HEK293 (cell line): ENCODE measurements around the gene FAF2.

Source experiments
- CTCF ChIA-PET: fragments of 350-600 bp; formaldehyde crosslinking; extraction: SDS; loops from one replicate; lab custom pipeline; 2021; ENCODE audit warnings: antibody characterized with exemption; lab: Yijun Ruan, JAX
- POLR2A ChIA-PET: fragments of 300-600 bp; formaldehyde crosslinking; extraction: SDS; loops from one replicate; lab custom pipeline; 2020; ENCODE audit warnings: antibody characterized with exemption, inconsistent platforms; lab: Yijun Ruan, JAX
- H3K27ac ChIP-seq: fragments of 200-500 bp; sonication (Bioruptor generic); 2 replicates; pipeline ENCODE4 v1.5.1; 2014; ENCODE audit warnings: low read depth, low read length, control low read depth, inconsistent platforms; ENCODE audit errors: extremely low read depth
- H3K36me3 ChIP-seq, 2 experiments: fragments of 200-500 bp in 1 of 2; sonication (Bioruptor generic) in 1 of 2; 1 replicate in 1 of 2; 2 replicates in 1 of 2; pipeline ENCODE4 v1.5.1; 2014 to 2017; ENCODE audit warnings: inconsistent platforms in 2 of 2, low read length in 2 of 2; ENCODE audit not compliant: control insufficient read depth in 2 of 2, insufficient read depth in 1 of 2
- H3K4me1 ChIP-seq: fragments of 200-500 bp; sonication (Bioruptor generic); 2 replicates; pipeline ENCODE4 v1.5.1; 2014; ENCODE audit warnings: mild to moderate bottlenecking, low read length, inconsistent platforms; ENCODE audit not compliant: control insufficient read depth, insufficient read depth
- H3K4me3 ChIP-seq: 2 replicates; pipeline ENCODE4 v1.5.1; 2011; ENCODE audit warnings: low read depth, mild to moderate bottlenecking, control low read depth, low read length, moderate library complexity
- H3K9me3 ChIP-seq: fragments of 200-500 bp; sonication (Bioruptor generic); 2 replicates; pipeline ENCODE4 v1.5.1; 2014; ENCODE audit warnings: low read depth, low read length, inconsistent platforms; ENCODE audit not compliant: control insufficient read depth, insufficient read depth
- HOXD13 ChIP-seq: sonication (generic); formaldehyde crosslinking; IDR thresholded peaks from 2 replicates; pipeline ENCODE4 v1.8.0; 2022; ENCODE audit warnings: missing genetic modification reagents, borderline replicate concordance
- KLF16 ChIP-seq: fragments of 450-650 bp; formaldehyde crosslinking; IDR thresholded peaks from 2 replicates; pipeline ENCODE4 v1.5.1; 2017; ENCODE audit warnings: missing biosample characterization, missing genetic modification characterization
- KLF7 ChIP-seq: fragments of 450-650 bp; formaldehyde crosslinking; IDR thresholded peaks from 2 replicates; pipeline ENCODE4 v1.5.1; 2016; ENCODE audit warnings: missing biosample characterization, missing genetic modification characterization, borderline replicate concordance
- SCRT1 ChIP-seq: fragments of 450-650 bp; formaldehyde crosslinking; IDR thresholded peaks from 2 replicates; pipeline ENCODE4 v1.5.1; 2016; ENCODE audit warnings: missing biosample characterization, missing genetic modification characterization, borderline replicate concordance
- TCF7L2 ChIP-seq: IDR thresholded peaks from 2 replicates; pipeline ENCODE4 v1.6.1; 2011; ENCODE audit warnings: low read depth, mild to moderate bottlenecking, inconsistent platforms, low read length, moderate library complexity, borderline replicate concordance
- ZBTB20 ChIP-seq: fragments of 450-650 bp; formaldehyde crosslinking; IDR thresholded peaks from 2 replicates; pipeline ENCODE4 v1.5.1; 2016; ENCODE audit warnings: missing biosample characterization, missing genetic modification characterization
- ZEB2 ChIP-seq: fragments of 450-650 bp; formaldehyde crosslinking; IDR thresholded peaks from 2 replicates; pipeline ENCODE4 v1.5.1; 2016; ENCODE audit warnings: missing biosample characterization, missing genetic modification characterization
- ZNF184 ChIP-seq: fragments of 450-650 bp; IDR thresholded peaks from 2 replicates; pipeline ENCODE4 v1.5.1; 2018; ENCODE audit warnings: missing biosample characterization, mild to moderate bottlenecking, missing genetic modification characterization
- ZNF311 ChIP-seq: fragments of 450-650 bp; formaldehyde crosslinking; IDR thresholded peaks from 2 replicates; pipeline ENCODE4 v1.5.1; 2017; ENCODE audit warnings: missing biosample characterization, missing genetic modification characterization, borderline replicate concordance
- ZNF48 ChIP-seq: fragments of 450-650 bp; formaldehyde crosslinking; IDR thresholded peaks from 2 replicates; pipeline ENCODE4 v1.5.1; 2016; ENCODE audit warnings: missing biosample characterization, missing genetic modification characterization
- ZNF561 ChIP-seq: fragments of 450-650 bp; IDR thresholded peaks from 2 replicates; pipeline ENCODE4 v1.5.1; 2018; ENCODE audit warnings: missing biosample characterization, missing genetic modification characterization, borderline replicate concordance
- ZNF571 ChIP-seq: fragments of 450-650 bp; formaldehyde crosslinking; IDR thresholded peaks from 2 replicates; pipeline ENCODE4 v1.5.0; 2017; ENCODE audit warnings: missing biosample characterization, missing genetic modification characterization
- ZNF585B ChIP-seq: fragments of 450-650 bp; formaldehyde crosslinking; IDR thresholded peaks from 2 replicates; pipeline ENCODE4 v1.5.1; 2016; ENCODE audit warnings: missing biosample characterization, missing genetic modification characterization
- ZNF658 ChIP-seq: fragments of 450-650 bp; formaldehyde crosslinking; IDR thresholded peaks from 2 replicates; pipeline ENCODE4; 2016; ENCODE audit warnings: missing biosample characterization, missing genetic modification characterization
- TF ChIP-seq, protein P1 (sequence below): fragments of 450-650 bp; formaldehyde crosslinking; IDR thresholded peaks from 2 replicates; pipeline ENCODE4 v1.5.1; 2016; ENCODE audit warnings: missing biosample characterization, missing genetic modification characterization
- TF ChIP-seq, protein P2 (sequence below): fragments of 450-650 bp; formaldehyde crosslinking; IDR thresholded peaks from 2 replicates; pipeline ENCODE4 v1.5.1; 2016; ENCODE audit warnings: missing biosample characterization, missing genetic modification characterization
- TF ChIP-seq, protein P3 (sequence below): fragments of 450-650 bp; formaldehyde crosslinking; IDR thresholded peaks from 2 replicates; pipeline ENCODE4 v1.5.1; 2016; ENCODE audit warnings: missing biosample characterization, missing genetic modification characterization
- TF ChIP-seq, protein P4 (sequence below): sonication (generic); formaldehyde crosslinking; IDR thresholded peaks from 2 replicates; pipeline ENCODE4 v1.8.1; 2022; ENCODE audit warnings: mild to moderate bottlenecking, moderate library complexity, missing genetic modification reagents
- TF ChIP-seq, protein P5 (sequence below): fragments of 450-650 bp; formaldehyde crosslinking; IDR thresholded peaks from 2 replicates; pipeline ENCODE4 v1.5.1; 2016; ENCODE audit warnings: missing biosample characterization, missing genetic modification characterization, low read depth

Gene FAF2

DNA sequence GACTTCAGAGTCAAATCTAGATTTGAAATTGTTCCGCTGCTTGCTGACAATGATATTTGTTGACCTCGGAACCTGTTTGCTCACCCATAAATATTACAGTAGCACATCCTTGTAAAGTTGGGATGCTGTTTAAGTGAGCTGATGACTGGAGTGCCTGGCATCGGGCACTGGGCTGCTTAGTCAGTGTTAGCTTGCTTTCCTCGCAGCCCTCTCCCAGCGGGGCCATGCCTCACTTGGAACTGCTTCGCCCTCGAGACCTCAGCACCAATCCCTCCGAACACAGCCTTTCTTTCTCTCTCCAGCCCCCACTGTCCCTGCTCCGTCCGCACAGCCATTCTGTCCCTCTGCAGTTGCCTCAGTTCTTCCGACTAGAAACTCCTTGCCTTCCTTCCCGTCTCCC, 65.6 kb downstream of the FAF2 start:
- CTCF ChIA-PET = interaction anchor here (1.1 kb wide), 1 partner anchor 100 kb away, joined by 3 read pairs; no protein-coding TSS in a partner anchor
- H3K4me3 ChIP-seq = no peak overlapping the region
- TF ChIP-seq KLF16 (tag by site-specific recombination) (no peak), SCRT1 (tag by site-specific recombination) (no peak), ZNF658 (tag by site-specific recombination) (no peak), ZNF184 (tag by site-specific recombination) (no peak), KLF7 (tag by site-specific recombination) (no peak), TCF7L2 (no peak), ZEB2 (tag by site-specific recombination) (no peak), ZNF561 (no peak), ZNF585B (no peak), HOXD13 (CRISPR knock-in tag) (no peak), ZBTB20 (tag by site-specific recombination) (no peak), ZNF311 (tag by site-specific recombination) (no peak), ZNF571 (tag by site-specific recombination) (no peak), ZNF48 (tag by site-specific recombination) (no peak)
- TF ChIP-seq, protein P1, sequence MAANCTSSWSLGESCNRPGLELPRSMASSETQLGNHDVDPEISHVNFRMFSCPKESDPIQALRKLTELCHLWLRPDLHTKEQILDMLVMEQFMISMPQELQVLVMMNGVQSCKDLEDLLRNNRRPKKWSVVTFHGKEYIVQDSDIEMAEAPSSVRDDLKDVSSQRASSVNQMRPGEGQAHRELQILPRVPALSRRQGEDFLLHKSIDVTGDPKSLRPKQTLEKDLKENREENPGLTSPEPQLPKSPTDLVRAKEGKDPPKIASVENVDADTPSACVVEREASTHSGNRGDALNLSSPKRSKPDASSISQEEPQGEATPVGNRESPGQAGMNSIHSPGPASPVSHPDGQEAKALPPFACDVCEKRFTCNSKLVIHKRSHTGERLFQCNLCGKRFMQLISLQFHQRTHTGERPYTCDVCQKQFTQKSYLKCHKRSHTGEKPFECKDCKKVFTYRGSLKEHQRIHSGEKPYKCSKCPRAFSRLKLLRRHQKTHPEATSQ (tag by site-specific recombination) = no peak
- TF ChIP-seq, protein P2, sequence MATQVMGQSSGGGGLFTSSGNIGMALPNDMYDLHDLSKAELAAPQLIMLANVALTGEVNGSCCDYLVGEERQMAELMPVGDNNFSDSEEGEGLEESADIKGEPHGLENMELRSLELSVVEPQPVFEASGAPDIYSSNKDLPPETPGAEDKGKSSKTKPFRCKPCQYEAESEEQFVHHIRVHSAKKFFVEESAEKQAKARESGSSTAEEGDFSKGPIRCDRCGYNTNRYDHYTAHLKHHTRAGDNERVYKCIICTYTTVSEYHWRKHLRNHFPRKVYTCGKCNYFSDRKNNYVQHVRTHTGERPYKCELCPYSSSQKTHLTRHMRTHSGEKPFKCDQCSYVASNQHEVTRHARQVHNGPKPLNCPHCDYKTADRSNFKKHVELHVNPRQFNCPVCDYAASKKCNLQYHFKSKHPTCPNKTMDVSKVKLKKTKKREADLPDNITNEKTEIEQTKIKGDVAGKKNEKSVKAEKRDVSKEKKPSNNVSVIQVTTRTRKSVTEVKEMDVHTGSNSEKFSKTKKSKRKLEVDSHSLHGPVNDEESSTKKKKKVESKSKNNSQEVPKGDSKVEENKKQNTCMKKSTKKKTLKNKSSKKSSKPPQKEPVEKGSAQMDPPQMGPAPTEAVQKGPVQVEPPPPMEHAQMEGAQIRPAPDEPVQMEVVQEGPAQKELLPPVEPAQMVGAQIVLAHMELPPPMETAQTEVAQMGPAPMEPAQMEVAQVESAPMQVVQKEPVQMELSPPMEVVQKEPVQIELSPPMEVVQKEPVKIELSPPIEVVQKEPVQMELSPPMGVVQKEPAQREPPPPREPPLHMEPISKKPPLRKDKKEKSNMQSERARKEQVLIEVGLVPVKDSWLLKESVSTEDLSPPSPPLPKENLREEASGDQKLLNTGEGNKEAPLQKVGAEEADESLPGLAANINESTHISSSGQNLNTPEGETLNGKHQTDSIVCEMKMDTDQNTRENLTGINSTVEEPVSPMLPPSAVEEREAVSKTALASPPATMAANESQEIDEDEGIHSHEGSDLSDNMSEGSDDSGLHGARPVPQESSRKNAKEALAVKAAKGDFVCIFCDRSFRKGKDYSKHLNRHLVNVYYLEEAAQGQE (tag by site-specific recombination) = no peak
- TF ChIP-seq, protein P3, sequence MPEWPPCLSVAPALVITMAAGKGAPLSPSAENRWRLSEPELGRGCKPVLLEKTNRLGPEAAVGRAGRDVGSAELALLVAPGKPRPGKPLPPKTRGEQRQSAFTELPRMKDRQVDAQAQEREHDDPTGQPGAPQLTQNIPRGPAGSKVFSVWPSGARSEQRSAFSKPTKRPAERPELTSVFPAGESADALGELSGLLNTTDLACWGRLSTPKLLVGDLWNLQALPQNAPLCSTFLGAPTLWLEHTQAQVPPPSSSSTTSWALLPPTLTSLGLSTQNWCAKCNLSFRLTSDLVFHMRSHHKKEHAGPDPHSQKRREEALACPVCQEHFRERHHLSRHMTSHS (tag by site-specific recombination) = no peak
- TF ChIP-seq, protein P4, sequence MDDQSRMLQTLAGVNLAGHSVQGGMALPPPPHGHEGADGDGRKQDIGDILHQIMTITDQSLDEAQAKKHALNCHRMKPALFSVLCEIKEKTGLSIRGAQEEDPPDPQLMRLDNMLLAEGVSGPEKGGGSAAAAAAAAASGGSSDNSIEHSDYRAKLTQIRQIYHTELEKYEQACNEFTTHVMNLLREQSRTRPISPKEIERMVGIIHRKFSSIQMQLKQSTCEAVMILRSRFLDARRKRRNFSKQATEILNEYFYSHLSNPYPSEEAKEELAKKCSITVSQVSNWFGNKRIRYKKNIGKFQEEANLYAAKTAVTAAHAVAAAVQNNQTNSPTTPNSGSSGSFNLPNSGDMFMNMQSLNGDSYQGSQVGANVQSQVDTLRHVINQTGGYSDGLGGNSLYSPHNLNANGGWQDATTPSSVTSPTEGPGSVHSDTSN (CRISPR knock-in tag) = no peak
- TF ChIP-seq, protein P5, sequence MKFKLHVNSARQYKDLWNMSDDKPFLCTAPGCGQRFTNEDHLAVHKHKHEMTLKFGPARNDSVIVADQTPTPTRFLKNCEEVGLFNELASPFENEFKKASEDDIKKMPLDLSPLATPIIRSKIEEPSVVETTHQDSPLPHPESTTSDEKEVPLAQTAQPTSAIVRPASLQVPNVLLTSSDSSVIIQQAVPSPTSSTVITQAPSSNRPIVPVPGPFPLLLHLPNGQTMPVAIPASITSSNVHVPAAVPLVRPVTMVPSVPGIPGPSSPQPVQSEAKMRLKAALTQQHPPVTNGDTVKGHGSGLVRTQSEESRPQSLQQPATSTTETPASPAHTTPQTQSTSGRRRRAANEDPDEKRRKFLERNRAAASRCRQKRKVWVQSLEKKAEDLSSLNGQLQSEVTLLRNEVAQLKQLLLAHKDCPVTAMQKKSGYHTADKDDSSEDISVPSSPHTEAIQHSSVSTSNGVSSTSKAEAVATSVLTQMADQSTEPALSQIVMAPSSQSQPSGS (tag by site-specific recombination) = no peak

More for the DNA sequence above, 65.6 kb downstream of the FAF2 start:
- POLR2A ChIA-PET = interaction anchor here (0.9 kb wide), 1 partner anchor 24 kb away, joined by 5 read pairs; no protein-coding TSS in a partner anchor
- Histone ChIP-seq H3K36me3 (peaks cover 0 to 12% of the 10 kb centered on the region in 2 experiments; a peak in 1 of 3 replicates), H3K9me3 (no peaks in the 10 kb centered on the region), H3K27ac (no peak overlapping the region), H3K4me1 (no peaks in the 10 kb centered on the region)
